Keratinocyte (primary cell): Measurements from ENCODE around the gene RENBP. TPM values are rescaled to one million over a fixed set of nuclear protein-coding genes. Genes with fewer than 3 reads are reported as not detected.

ENCODE experiments used
- DNase-seq: peaks from one replicate; pipeline ENCODE4 v3.0.0-alpha.2; 2011; ENCODE audit warnings: low read depth, missing footprints, low spot score
- FAIRE-seq: peaks from 2 replicates; lab custom pipeline; 2011; peaks lifted over from hg19 to GRCh38; lab: Jason Lieb, UNC
- H2AFZ ChIP-seq: 2 replicates; pipeline ENCODE4 v1.6.0; 2012; ENCODE audit warnings: low read length, control low read depth, inconsistent platforms; ENCODE audit not compliant: control insufficient read depth
- H3K27ac ChIP-seq: 2 replicates; pipeline ENCODE4 v1.5.1; 2011; ENCODE audit warnings: low read length; ENCODE audit not compliant: control insufficient read depth, insufficient read depth
- H3K27me3 ChIP-seq: 3 replicates; pipeline ENCODE4 v1.6.0; 2011; ENCODE audit warnings: low read length; ENCODE audit not compliant: control insufficient read depth, insufficient read depth; ENCODE audit errors: extremely low read depth
- H3K36me3 ChIP-seq, 2 experiments: 2 replicates in 1 of 2; 3 replicates in 1 of 2; pipeline ENCODE4 v1.5.1; 2011; ENCODE audit warnings: low read length in 2 of 2, mild to moderate bottlenecking in 1 of 2; ENCODE audit not compliant: control insufficient read depth in 2 of 2, insufficient read depth in 2 of 2; ENCODE audit errors: extremely low read depth in 1 of 2
- H3K4me1 ChIP-seq: 3 replicates; pipeline ENCODE4 v1.5.1; 2011; ENCODE audit warnings: low read length; ENCODE audit not compliant: control insufficient read depth, insufficient read depth; ENCODE audit errors: extremely low read depth
- H3K4me2 ChIP-seq: 3 replicates; pipeline ENCODE4 v1.6.0; 2011; ENCODE audit warnings: low read depth, low read length; ENCODE audit not compliant: control insufficient read depth, insufficient read depth; ENCODE audit errors: extremely low read depth
- H3K4me3 ChIP-seq, 3 experiments: fragments of 200-600 bp in 1 of 3; sonication (generic) in 1 of 3; 2 replicates in 2 of 3; 3 replicates in 1 of 3; pipeline ENCODE4 v1.5.1; 2011 to 2016; ENCODE audit warnings: low read length in 3 of 3, mild to moderate bottlenecking in 3 of 3, control low read depth in 2 of 3, inconsistent platforms in 1 of 3, low read depth in 1 of 3, mixed read lengths in 1 of 3, mixed run types in 1 of 3, moderate library complexity in 1 of 3; ENCODE audit not compliant: control insufficient read depth in 2 of 3, insufficient read depth in 2 of 3; ENCODE audit errors: extremely low read depth in 1 of 3
- H3K79me2 ChIP-seq: 2 replicates; pipeline ENCODE4 v1.6.0; 2012; ENCODE audit warnings: low read length; ENCODE audit not compliant: control insufficient read depth, insufficient read depth
- H3K9ac ChIP-seq: 3 replicates; pipeline ENCODE4 v1.6.0; 2011; ENCODE audit warnings: low read length; ENCODE audit not compliant: control insufficient read depth, insufficient read depth; ENCODE audit errors: extremely low read depth
- H3K9me1 ChIP-seq: 3 replicates; pipeline ENCODE4 v1.6.0; 2011; ENCODE audit warnings: low read length; ENCODE audit not compliant: control insufficient read depth, insufficient read depth; ENCODE audit errors: extremely low read depth
- H3K9me3 ChIP-seq: 2 replicates; pipeline ENCODE4 v1.5.1; 2012; ENCODE audit warnings: low read depth, low read length; ENCODE audit not compliant: control insufficient read depth
- H4K20me1 ChIP-seq: 3 replicates; pipeline ENCODE4 v1.6.0; 2011; ENCODE audit warnings: low read length; ENCODE audit not compliant: control insufficient read depth, insufficient read depth; ENCODE audit errors: extremely low read depth
- EZH2 ChIP-seq: IDR thresholded peaks from one replicate; pipeline ENCODE4 v1.6.1; 2012; ENCODE audit warnings: inconsistent platforms, mild to moderate bottlenecking, low read length, moderate library complexity
- dilution Hi-C: fragments of 300-500 bp; cut with MboI; formaldehyde crosslinking; loops from one replicate; pipeline ENCODE4 v1.7.0; 2020; ENCODE audit warnings: low sequenced_read_pairs; ENCODE audit not compliant: extremely low pct_ligation_motif_present
- polyA plus RNA-seq, 5 experiments: library from polyadenylated mRNA; depleted of rRNA in 3 of 5; stranded (reverse) in 3 of 5; stranded (forward) in 1 of 5; unstranded in 1 of 5; fragments of >200 nt; gene quantifications; 1 replicate in 1 of 5; 2 replicates in 3 of 5; 3 replicates in 1 of 5; pipeline versions ENCODE4 v1.2.1 to v1.2.3, GENCODE V29; 2011 to 2012; ENCODE audit warnings: missing spikeins in 2 of 5, low read depth in 1 of 5, low replicate concordance in 1 of 5
- TF ChIP-seq, protein P1 (sequence below), 3 experiments: IDR thresholded peaks in 1 of 3; conservative IDR thresholded peaks in 1 of 3; optimal IDR thresholded peaks in 1 of 3; 2 replicates in 2 of 3; 3 replicates in 1 of 3; pipeline versions ENCODE3 to v1.5.1; 2011; ENCODE audit warnings: low read length in 3 of 3, mild to moderate bottlenecking in 3 of 3, moderate library complexity in 2 of 3, control low read depth in 1 of 3, inconsistent platforms in 1 of 3; ENCODE audit not compliant: insufficient read depth in 2 of 3; ENCODE audit errors: extremely low read depth in 1 of 3

RENBP gene
- polyA plus RNA-seq, 1 donor (not counting 4 experiments of a cell fraction or from before 2014, with no cell fraction given): 0.16 TPM

DNA sequence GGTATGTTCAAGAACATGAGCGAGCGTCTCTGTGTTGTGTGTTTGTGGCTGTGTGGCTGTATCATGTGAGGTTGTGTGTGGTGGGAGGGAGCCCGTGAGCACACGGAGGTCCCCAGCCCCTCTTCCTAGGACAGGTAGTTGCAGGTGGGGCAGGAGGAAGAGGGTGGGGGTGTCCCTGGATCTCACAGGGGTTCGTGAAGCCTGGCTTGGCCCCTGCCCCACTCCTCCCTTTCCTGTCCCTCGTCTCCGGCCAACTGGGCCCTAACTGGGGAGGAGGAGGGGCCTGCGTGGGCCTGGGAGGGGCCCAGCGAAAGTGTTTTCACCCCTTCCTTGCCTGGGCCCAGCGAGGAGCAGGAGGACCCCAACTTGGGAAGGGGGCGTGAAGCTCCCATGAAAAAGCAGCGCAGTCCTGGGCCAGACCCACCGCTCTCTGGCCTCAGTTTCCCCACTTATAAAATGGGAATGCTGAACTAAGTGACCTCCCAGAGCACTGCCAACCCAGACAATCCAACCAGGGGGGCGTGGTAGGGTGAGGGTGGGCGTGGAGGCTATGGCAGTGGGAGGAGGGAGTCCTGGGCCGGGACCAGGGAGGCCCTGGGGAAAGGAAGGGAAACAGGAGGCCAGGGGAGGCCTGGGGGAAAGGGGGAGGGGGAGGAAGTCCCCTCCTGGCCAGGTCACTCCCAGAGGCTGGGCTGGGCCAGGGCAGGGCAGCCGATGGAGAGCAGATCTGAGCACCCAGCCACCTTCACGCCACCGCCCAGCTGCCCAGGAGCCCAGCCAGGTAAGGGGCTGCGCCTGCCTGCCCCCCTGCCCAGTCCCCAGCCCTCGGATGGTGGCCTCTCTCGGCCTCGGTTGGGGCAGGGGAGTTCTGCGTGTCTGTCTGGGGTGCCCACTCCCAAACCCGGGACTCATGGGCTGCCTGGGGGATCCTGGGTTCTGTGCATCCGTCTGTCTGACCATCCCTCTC lies 40.2 kb downstream of the RENBP start, which contains the start of gene AVPR2:
Gene AVPR2 (plus strand): TSS at position 683 of the 967 bp plus-strand sequence. CDS start 473 bp downstream, outside the sequence.
- no peak within 1 kb of the TSS for H3K9ac ChIP-seq
- no peaks in the 10 kb centered on the region for H3K36me3 ChIP-seq
- no peaks in the 10 kb centered on the region for H3K27me3 ChIP-seq
- DNase-seq (no peak), FAIRE-seq (no peak)
- dilution Hi-C loops: no loop called here
- H2AFZ ChIP-seq: no peak within 1 kb of the TSS
- H3K4me1 ChIP-seq: peaks cover 8% of the 10 kb centered on the region
- no peak within 1 kb of the TSS for H3K4me3 ChIP-seq
- no peaks in the 10 kb centered on the region for H4K20me1 ChIP-seq
- H3K9me1 ChIP-seq: no peaks in the 10 kb centered on the region
- H3K9me3 ChIP-seq: no peaks in the 10 kb centered on the region
- TF ChIP-seq, protein P1, sequence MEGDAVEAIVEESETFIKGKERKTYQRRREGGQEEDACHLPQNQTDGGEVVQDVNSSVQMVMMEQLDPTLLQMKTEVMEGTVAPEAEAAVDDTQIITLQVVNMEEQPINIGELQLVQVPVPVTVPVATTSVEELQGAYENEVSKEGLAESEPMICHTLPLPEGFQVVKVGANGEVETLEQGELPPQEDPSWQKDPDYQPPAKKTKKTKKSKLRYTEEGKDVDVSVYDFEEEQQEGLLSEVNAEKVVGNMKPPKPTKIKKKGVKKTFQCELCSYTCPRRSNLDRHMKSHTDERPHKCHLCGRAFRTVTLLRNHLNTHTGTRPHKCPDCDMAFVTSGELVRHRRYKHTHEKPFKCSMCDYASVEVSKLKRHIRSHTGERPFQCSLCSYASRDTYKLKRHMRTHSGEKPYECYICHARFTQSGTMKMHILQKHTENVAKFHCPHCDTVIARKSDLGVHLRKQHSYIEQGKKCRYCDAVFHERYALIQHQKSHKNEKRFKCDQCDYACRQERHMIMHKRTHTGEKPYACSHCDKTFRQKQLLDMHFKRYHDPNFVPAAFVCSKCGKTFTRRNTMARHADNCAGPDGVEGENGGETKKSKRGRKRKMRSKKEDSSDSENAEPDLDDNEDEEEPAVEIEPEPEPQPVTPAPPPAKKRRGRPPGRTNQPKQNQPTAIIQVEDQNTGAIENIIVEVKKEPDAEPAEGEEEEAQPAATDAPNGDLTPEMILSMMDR (optimal IDR thresholded peaks at IDR 0.05 in 1 of 3, IDR thresholded peaks at IDR 0.05 in 1 of 3, conservative IDR thresholded peaks at IDR 0.05 in 1 of 3; ENCODE audit: extremely low read depth in 1 of 3, insufficient read depth in 2 of 3, low read length in 3 of 3): no peak
- TF ChIP-seq EZH2: no peak
- H3K4me2 ChIP-seq: no peak within 1 kb of the TSS
- H3K79me2 ChIP-seq: no peaks in the 10 kb centered on the region
- no peak within 1 kb of the TSS for H3K27ac ChIP-seq

GRCh38 chrX:153903238-153903980 lies 41.0 kb downstream of the RENBP start:
- no peak overlapping the region for H3K27ac ChIP-seq
- no peaks in the 10 kb centered on the region for H3K27me3 ChIP-seq
- peaks cover 8% of the 10 kb centered on the region for H3K4me1 ChIP-seq
- H4K20me1 ChIP-seq: no peaks in the 10 kb centered on the region
- FAIRE-seq: no peak
- TF ChIP-seq, protein P1 (optimal IDR thresholded peaks at IDR 0.05 in 1 of 3, IDR thresholded peaks at IDR 0.05 in 1 of 3, conservative IDR thresholded peaks at IDR 0.05 in 1 of 3; ENCODE audit: extremely low read depth in 1 of 3, insufficient read depth in 2 of 3, low read length in 3 of 3): no peak
- TF ChIP-seq EZH2: no peak
- no peaks in the 10 kb centered on the region for H3K9me3 ChIP-seq
- no peak overlapping the region for H3K4me3 ChIP-seq
- no peaks in the 10 kb centered on the region for H3K36me3 ChIP-seq
- no peak for DNase-seq
- dilution Hi-C loops: no loop called here
- H2AFZ ChIP-seq: no peak overlapping the region
- no peaks in the 10 kb centered on the region for H3K79me2 ChIP-seq
- no peak overlapping the region for H3K4me2 ChIP-seq
- no peak overlapping the region for H3K9ac ChIP-seq
- no peaks in the 10 kb centered on the region for H3K9me1 ChIP-seq
